Sigmoid colon (tissue), 4 donors: ENCODE results near the gene ARID2.

Source experiments
- CTCF ChIP-seq, 4 experiments: fragments of 450-650 bp in 3 of 4; fragments of 200-600 bp in 1 of 4; IDR thresholded peaks; one replicate each; pipeline ENCODE4 v1.5.1; 2016 to 2019; ENCODE audit warnings: antibody characterized with exemption in 4 of 4, mild to moderate bottlenecking in 3 of 4, moderate library complexity in 2 of 4
- POLR2AphosphoS5 ChIP-seq, 4 donors: sonication (generic); formaldehyde crosslinking; IDR thresholded peaks; one replicate each; pipeline ENCODE4 v1.6.1; 2017; ENCODE audit warnings: antibody characterized with exemption in 4 of 4

DNA sequence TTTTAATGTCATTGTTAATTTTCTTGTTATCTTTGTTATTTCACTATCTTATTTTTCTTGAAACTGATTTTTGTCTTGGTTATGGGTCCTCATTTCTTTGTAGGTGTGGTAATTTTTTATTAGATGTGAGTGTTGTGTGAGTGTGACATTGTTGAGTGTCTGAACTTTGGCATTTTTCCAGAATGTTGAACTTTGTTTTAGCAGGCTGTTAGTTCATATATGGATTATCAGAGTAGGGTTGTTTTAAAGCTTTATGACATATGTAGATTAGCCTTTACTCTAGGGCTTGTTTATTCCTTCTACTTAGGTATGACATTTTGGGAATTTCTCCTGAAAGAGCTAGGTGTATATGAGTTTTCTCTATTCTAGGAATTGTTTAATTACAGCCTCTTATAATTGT is 103.9 kb downstream of the ARID2 start:
- TF ChIP-seq POLR2AphosphoS5 (IDR thresholded peaks at IDR 0.05): no peak
- TF ChIP-seq CTCF (IDR thresholded peaks at IDR 0.05): no peak
